ENCODE measurements around the gene DDX18.

DNA sequence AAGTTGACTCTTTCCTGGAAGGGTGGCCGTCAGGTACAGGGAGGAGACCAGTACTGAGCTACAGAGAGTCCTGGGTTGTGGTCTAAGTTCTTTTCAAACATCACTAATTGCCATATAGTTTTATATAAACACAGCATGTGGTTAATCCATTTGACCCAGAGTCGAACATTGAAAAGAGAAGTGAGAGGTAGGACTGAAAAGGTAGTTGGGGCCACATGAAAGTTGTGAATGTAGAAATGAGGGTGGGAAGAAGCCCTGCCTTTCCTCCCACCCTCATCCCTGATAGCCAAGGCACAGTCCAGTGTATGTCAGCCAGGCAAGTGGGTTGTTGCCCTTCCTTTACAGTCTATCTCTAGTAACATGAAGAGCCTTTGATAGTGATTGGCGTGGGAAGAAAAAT, 4.4 kb downstream of the DDX18 start:
- TF ChIP-seq POLR2A (IDR thresholded peaks at IDR 0.05) (no peak), CTCF (IDR thresholded peaks at IDR 0.05 in 8 of 11, conservative IDR thresholded peaks at IDR 0.05 in 3 of 11) (no peak), POLR2AphosphoS5 (IDR thresholded peaks at IDR 0.05) (no peak)
